Mesenchymal stem cell (in vitro differentiated cells and primary cell): ENCODE measurements around the gene FOXJ3.

ENCODE experiments used
- DNase-seq: peaks from one replicate; pipeline ENCODE4 v3.0.0-alpha.2; 2013
- H2AFZ ChIP-seq: one replicate; pipeline ENCODE4 v1.6.1; 2013; ENCODE audit warnings: low read depth, mild to moderate bottlenecking, control low read depth, inconsistent platforms, low read length, moderate library complexity
- H2AK5ac ChIP-seq: 2 replicates; pipeline ENCODE4 v1.6.1; 2013; ENCODE audit warnings: low read length, moderate library complexity, mild to moderate bottlenecking, inconsistent platforms; ENCODE audit not compliant: severe bottlenecking
- H2BK120ac ChIP-seq: one replicate; pipeline ENCODE4 v1.6.1; 2013; ENCODE audit warnings: low read depth, mild to moderate bottlenecking, inconsistent platforms, low read length, moderate library complexity
- H2BK12ac ChIP-seq, 2 experiments: one replicate each; pipeline ENCODE4 v1.6.1; 2013; ENCODE audit warnings: inconsistent platforms in 2 of 2, low read length in 2 of 2, mild to moderate bottlenecking in 2 of 2, moderate library complexity in 2 of 2, control low read depth in 1 of 2
- H2BK15ac ChIP-seq: one replicate; pipeline ENCODE4 v1.6.1; 2013; ENCODE audit warnings: mild to moderate bottlenecking, low read depth, inconsistent platforms; ENCODE audit not compliant: poor library complexity, severe bottlenecking
- H2BK5ac ChIP-seq: 2 replicates; pipeline ENCODE4 v1.6.1; 2013; ENCODE audit warnings: low read depth, mild to moderate bottlenecking, low read length, control low read depth, inconsistent platforms; ENCODE audit not compliant: poor library complexity, severe bottlenecking
- H3K14ac ChIP-seq, 2 experiments: one replicate each; pipeline ENCODE4 v1.6.1; 2013; ENCODE audit warnings: inconsistent platforms in 2 of 2, low read length in 2 of 2, control low read depth in 1 of 2, mild to moderate bottlenecking in 1 of 2, moderate library complexity in 1 of 2
- H3K18ac ChIP-seq, 2 experiments: one replicate each; pipeline ENCODE4 v1.6.1; 2013; ENCODE audit warnings: inconsistent platforms in 2 of 2, low read length in 2 of 2, control low read depth in 1 of 2, low read depth in 1 of 2, mild to moderate bottlenecking in 1 of 2
- H3K23ac ChIP-seq, 2 experiments: one replicate each; pipeline ENCODE4 v1.6.1; 2013; ENCODE audit warnings: inconsistent platforms in 2 of 2, low read length in 2 of 2, mild to moderate bottlenecking in 2 of 2, moderate library complexity in 2 of 2, control low read depth in 1 of 2
- H3K27ac ChIP-seq: 2 replicates; pipeline ENCODE4 v1.5.1; 2013; ENCODE audit warnings: mild to moderate bottlenecking, moderate library complexity, low read length, control low read depth, inconsistent platforms; ENCODE audit not compliant: poor library complexity, severe bottlenecking
- H3K27me3 ChIP-seq, 2 experiments: 2 replicates each; pipeline versions ENCODE4 v1.6.1 to v1.7.0; 2013; ENCODE audit warnings: low read length in 2 of 2, mild to moderate bottlenecking in 2 of 2, moderate library complexity in 2 of 2, control low read depth in 1 of 2, inconsistent platforms in 1 of 2; ENCODE audit not compliant: control insufficient read depth in 1 of 2, insufficient read depth in 1 of 2
- H3K36me3 ChIP-seq, 2 experiments: 2 replicates each; pipeline versions ENCODE4 v1.6.1 to v1.7.0; 2013; ENCODE audit warnings: low read length in 2 of 2, control low read depth in 1 of 2, inconsistent platforms in 1 of 2, low read depth in 1 of 2, mild to moderate bottlenecking in 1 of 2; ENCODE audit not compliant: insufficient read depth in 2 of 2, control insufficient read depth in 1 of 2
- H3K4ac ChIP-seq, 2 experiments: one replicate each; pipeline ENCODE4 v1.6.1; 2013; ENCODE audit warnings: inconsistent platforms in 2 of 2, low read length in 2 of 2, mild to moderate bottlenecking in 2 of 2, moderate library complexity in 2 of 2, control low read depth in 1 of 2, low read depth in 1 of 2
- H3K4me1 ChIP-seq: 2 replicates; pipeline ENCODE4 v1.6.1; 2013; ENCODE audit warnings: low read depth, low read length, control low read depth; ENCODE audit not compliant: control insufficient read depth, insufficient read depth
- H3K4me2 ChIP-seq: 2 replicates; pipeline ENCODE4 v1.6.1; 2013; ENCODE audit warnings: low read length, mild to moderate bottlenecking, inconsistent platforms; ENCODE audit not compliant: poor library complexity, severe bottlenecking
- H3K4me3 ChIP-seq, 2 experiments: 2 replicates each; pipeline versions ENCODE4 v1.5.1 to v1.7.0; 2013; ENCODE audit warnings: low read length in 2 of 2, mild to moderate bottlenecking in 2 of 2, control low read depth in 1 of 2, low read depth in 1 of 2; ENCODE audit not compliant: insufficient read depth in 1 of 2
- H3K79me1 ChIP-seq: replicated peaks from 2 replicates; pipeline ENCODE4 v1.6.1; 2013; ENCODE audit warnings: mild to moderate bottlenecking, control low read depth, low read length, inconsistent platforms; ENCODE audit not compliant: poor library complexity, severe bottlenecking
- H3K9ac ChIP-seq: 2 replicates; pipeline ENCODE4 v1.7.0; 2013; ENCODE audit warnings: mild to moderate bottlenecking, low read length, moderate library complexity
- H3K9me3 ChIP-seq: 2 replicates; pipeline ENCODE4 v1.7.0; 2013; ENCODE audit warnings: mild to moderate bottlenecking, low read length; ENCODE audit not compliant: control insufficient read depth
- H4K8ac ChIP-seq: one replicate; pipeline ENCODE4 v1.6.1; 2013; ENCODE audit warnings: inconsistent platforms, mild to moderate bottlenecking, low read length, moderate library complexity
- H4K91ac ChIP-seq: one replicate; pipeline ENCODE4 v1.6.1; 2013; ENCODE audit warnings: mild to moderate bottlenecking, low read length, inconsistent platforms
- WGBS: methylation state at CpG from one replicate; pipeline ENCODE4 v1.1.7; 2013; ENCODE audit warnings: mixed read lengths; 5-methylcytosine and 5-hydroxymethylcytosine counted together

FOXJ3 gene

DNA sequence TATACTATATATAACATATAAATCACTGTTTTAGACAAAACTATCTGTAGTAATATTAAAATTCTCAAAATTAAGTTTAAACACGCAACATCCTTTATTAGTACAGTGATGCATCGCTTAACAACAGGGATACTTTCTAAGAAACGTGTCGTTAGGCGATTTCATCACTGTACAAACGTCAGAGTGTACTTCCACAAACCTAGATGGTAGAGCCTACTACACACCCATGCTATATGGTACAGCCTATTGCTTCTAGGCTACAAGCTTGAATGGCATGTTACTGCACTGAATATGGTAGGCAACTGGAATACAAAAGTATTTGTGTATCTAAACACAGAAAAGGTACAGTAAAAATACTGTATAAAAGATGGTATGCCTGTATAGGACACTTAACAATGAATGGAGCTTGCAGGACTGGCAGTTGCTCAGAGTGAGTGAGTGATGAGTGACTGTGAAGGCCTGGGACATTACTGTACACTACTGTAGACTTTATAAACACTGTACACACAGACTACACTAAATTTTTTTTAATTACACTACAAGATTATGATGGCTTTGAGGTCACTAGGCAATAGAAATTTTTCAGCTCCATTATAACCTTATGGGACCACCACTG lies 10.5 kb downstream of the FOXJ3 start:
- Histone ChIP-seq H3K9ac (no peak overlapping the region), H3K79me1 (peaks cover 2% of the 10 kb centered on the region), H3K4me2 (no peak overlapping the region), H3K36me3 (peaks cover 0 to 3% of the 10 kb centered on the region in 2 experiments), H3K9me3 (no peaks in the 10 kb centered on the region), H2BK5ac (no peak overlapping the region), H4K8ac (no peak overlapping the region), H3K27me3 (no peaks in the 10 kb centered on the region), H3K23ac (no peak overlapping the region), H3K4me1 (no peaks in the 10 kb centered on the region), H3K27ac (no peak overlapping the region), H2BK12ac (no peak overlapping the region), H2BK15ac (no peak overlapping the region), H3K4ac (no peak overlapping the region), H2BK120ac (no peak overlapping the region), H2AK5ac (no peak overlapping the region), H3K14ac (no peak overlapping the region), H4K91ac (no peak overlapping the region), H2AFZ (no peak overlapping the region), H3K4me3 (no peak overlapping the region), H3K18ac (no peak overlapping the region)
- DNase-seq, result no peak
- WGBS, result 100% methylated on average over 6 of the region's 6 CpGs

GRCh38 chr1:42323551-42323950 lies 11.5 kb downstream of the FOXJ3 start:
- H2BK12ac ChIP-seq, result no peak overlapping the region
- no peak overlapping the region for H3K23ac ChIP-seq
- no peaks in the 10 kb centered on the region for H3K27me3 ChIP-seq
- no peak overlapping the region for H3K27ac ChIP-seq
- no peak overlapping the region for H2BK120ac ChIP-seq
- no peak overlapping the region for H2BK15ac ChIP-seq
- no peak overlapping the region for H3K4me3 ChIP-seq
- H3K36me3 ChIP-seq, result peaks cover 0 to 3% of the 10 kb centered on the region in 2 experiments
- no peak for DNase-seq
- no peak overlapping the region for H2BK5ac ChIP-seq
- peaks cover 3% of the 10 kb centered on the region for H3K4me1 ChIP-seq
- no peaks in the 10 kb centered on the region for H3K9me3 ChIP-seq
- H3K14ac ChIP-seq, result no peak overlapping the region
- H4K8ac ChIP-seq, result no peak overlapping the region
- no peak overlapping the region for H3K9ac ChIP-seq
- 98% methylated on average over 1 of the region's 2 CpGs for WGBS
- no peak overlapping the region for H4K91ac ChIP-seq
- H3K4ac ChIP-seq, result no peak overlapping the region
- no peak overlapping the region for H3K18ac ChIP-seq
- H2AFZ ChIP-seq, result no peak overlapping the region
- peaks cover 2% of the 10 kb centered on the region for H3K79me1 ChIP-seq
- H3K4me2 ChIP-seq, result no peak overlapping the region
- H2AK5ac ChIP-seq, result no peak overlapping the region

DNA sequence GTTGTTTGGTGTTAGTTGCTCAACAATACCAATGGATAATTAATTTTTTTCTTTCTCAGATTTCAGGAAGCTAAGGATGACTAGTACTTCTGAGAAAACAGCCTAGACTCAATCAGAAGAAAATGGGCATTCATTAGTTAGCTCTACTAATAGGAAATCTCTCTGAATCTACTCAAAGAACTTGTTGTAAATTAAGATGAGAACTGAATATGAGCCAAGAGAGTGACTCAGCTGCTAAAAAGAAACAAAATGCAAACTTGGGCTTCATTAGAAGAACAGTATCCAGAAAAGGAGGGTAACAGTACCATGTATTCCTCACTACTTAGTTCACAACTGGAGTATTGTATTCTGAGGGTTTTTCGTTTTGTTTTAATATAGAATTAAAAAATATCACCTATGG lies 12.5 kb downstream of the FOXJ3 start:
- Histone ChIP-seq H3K23ac (no peak overlapping the region), H3K9me3 (no peaks in the 10 kb centered on the region), H2BK15ac (no peak overlapping the region), H3K9ac (peak overlapping the region; percentile 9), H3K14ac (no peak overlapping the region), H3K4me2 (no peak overlapping the region), H4K8ac (no peak overlapping the region), H2BK5ac (no peak overlapping the region), H2AK5ac (no peak overlapping the region), H3K4me1 (peaks cover 3% of the 10 kb centered on the region), H3K27ac (no peak overlapping the region), H2AFZ (no peak overlapping the region), H3K36me3 (peaks cover 0 to 3% of the 10 kb centered on the region in 2 experiments), H3K27me3 (no peaks in the 10 kb centered on the region), H3K4me3 (no peak overlapping the region), H2BK12ac (no peak overlapping the region), H4K91ac (no peak overlapping the region), H3K4ac (no peak overlapping the region), H3K18ac (no peak overlapping the region), H2BK120ac (no peak overlapping the region), H3K79me1 (peaks cover 2% of the 10 kb centered on the region)
- DNase-seq, result peak; percentile 49
- WGBS, result no CpG with 5 or more reads among the region's 1 CpG

DNA sequence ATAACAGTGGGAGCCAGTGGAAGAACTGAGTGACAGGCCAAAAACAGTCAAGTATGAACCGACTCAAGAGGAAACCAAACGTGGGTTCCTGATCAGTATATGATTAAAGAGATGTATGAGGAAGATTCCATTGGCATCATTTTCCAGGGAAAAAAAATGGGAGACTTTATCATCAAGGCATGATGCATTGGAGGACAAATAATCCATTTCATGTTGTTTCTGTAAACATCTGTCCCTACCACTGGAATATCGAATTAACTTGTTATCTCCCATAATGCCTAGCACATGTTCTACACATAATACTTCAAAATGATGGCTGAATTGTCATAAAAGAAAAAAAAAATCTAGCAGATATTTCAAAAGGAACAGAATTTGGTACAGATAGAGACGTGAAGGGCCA lies 13.3 kb downstream of the FOXJ3 start:
- Histone ChIP-seq H3K14ac (no peak overlapping the region), H4K91ac (no peak overlapping the region), H3K9ac (no peak overlapping the region), H3K18ac (no peak overlapping the region), H4K8ac (no peak overlapping the region), H3K36me3 (peaks cover 0 to 3% of the 10 kb centered on the region in 2 experiments), H3K27ac (no peak overlapping the region), H2BK5ac (no peak overlapping the region), H3K4ac (no peak overlapping the region), H2AFZ (no peak overlapping the region), H3K4me3 (no peak overlapping the region), H3K79me1 (peaks cover 2% of the 10 kb centered on the region), H3K4me2 (no peak overlapping the region), H3K27me3 (no peaks in the 10 kb centered on the region), H2AK5ac (no peak overlapping the region), H3K9me3 (no peaks in the 10 kb centered on the region), H2BK15ac (no peak overlapping the region), H2BK120ac (no peak overlapping the region), H3K4me1 (peaks cover 3% of the 10 kb centered on the region), H3K23ac (no peak overlapping the region), H2BK12ac (no peak overlapping the region)
- DNase-seq, result no peak
- 71% methylated on average over 2 of the region's 4 CpGs for WGBS
